ENCODE data around the gene KIF25.

The KIF25 gene

DNA sequence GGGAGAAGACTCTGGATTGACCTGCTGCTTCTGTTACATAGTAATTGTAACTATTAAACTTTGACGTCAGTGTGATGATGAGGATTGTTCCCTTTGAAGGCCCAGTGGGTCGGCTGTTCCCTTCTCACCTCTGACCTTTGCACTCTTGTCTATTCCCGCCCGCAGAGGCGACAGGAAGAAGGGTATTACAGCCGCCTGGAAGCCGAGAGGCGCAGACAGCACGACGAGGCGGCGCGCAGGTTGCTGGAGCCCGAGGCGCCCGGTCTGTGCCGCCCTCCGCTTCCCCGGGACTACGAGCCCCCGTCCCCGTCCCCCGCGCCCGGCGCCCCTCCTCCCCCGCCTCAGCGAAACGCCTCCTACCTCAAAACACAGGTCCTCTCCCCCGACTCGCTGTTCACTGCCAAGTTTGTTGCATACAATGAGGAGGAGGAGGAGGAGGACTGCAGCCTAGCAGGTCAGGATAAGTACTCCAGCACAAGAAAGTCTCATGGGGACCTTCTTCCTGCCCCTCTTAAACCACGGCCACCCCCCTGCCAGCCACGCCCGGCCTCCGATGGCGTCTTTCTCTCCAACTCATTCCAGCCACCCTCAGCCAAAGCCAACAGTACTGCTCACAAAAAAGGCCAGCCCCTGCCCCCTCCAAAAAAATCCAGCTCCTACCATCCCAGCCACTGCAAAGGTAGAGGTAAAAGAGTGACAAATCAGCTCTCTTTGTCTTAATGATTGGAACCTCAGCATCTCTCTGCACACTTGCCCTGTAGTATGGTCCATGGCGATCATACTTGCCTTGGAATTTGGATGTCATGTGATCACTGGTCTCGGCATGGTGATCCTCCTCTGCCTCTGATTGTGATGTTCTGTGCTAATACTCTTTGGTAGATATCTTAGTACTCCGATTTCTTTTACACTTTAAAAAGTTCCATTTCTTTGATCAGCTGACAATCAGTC, 31.6 kb upstream of the KIF25 start:
- peak overlapping the region; percentile 75 for H3K27ac ChIP-seq
- TF ChIP-seq, protein P1, sequence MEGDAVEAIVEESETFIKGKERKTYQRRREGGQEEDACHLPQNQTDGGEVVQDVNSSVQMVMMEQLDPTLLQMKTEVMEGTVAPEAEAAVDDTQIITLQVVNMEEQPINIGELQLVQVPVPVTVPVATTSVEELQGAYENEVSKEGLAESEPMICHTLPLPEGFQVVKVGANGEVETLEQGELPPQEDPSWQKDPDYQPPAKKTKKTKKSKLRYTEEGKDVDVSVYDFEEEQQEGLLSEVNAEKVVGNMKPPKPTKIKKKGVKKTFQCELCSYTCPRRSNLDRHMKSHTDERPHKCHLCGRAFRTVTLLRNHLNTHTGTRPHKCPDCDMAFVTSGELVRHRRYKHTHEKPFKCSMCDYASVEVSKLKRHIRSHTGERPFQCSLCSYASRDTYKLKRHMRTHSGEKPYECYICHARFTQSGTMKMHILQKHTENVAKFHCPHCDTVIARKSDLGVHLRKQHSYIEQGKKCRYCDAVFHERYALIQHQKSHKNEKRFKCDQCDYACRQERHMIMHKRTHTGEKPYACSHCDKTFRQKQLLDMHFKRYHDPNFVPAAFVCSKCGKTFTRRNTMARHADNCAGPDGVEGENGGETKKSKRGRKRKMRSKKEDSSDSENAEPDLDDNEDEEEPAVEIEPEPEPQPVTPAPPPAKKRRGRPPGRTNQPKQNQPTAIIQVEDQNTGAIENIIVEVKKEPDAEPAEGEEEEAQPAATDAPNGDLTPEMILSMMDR (conservative IDR thresholded peaks at IDR 0.05) = no peak

DNA sequence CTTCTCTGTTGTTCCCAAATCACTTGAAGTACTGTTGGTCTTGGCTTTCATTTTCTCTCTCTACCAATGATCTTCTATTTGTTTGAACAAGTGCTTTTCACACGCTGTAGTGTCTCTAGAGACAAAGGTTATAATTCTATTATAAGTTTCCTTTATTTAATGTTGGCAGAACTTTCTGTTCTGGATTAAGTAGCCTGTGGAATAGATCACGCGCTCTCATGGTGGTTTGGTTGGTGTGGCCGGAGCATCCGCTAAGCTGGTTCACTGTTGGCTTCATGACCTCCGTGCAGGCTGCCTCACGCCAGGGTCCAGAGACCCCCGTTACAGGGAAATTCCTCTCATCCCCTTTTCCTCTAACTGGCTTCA, 30.9 kb upstream of the KIF25 start:
- peak overlapping the region; percentile 75 for H3K27ac ChIP-seq
- TF ChIP-seq, protein P1 (conservative IDR thresholded peaks at IDR 0.05) = no peak

DNA sequence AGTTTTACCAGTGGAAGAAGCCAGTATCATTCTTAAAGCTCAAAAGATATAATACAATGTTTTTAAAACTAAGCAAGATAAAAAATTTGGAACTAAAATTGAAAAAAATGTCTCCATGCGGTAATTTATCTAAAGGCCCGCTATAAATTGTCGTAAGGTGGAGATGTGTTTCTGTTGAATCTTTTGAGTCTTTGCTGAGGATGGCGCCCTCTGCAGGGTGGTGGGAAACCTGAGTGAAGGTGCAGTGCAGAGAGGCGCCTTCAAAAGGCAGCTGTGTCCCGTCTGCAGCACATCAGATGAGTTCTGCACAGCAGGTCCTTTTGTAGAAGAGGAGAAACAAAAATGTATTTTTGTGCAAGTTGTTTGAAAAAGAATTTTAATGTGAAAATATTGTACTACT, 29.4 kb upstream of the KIF25 start:
- H3K27ac ChIP-seq = no peak overlapping the region
- TF ChIP-seq, protein P1 (conservative IDR thresholded peaks at IDR 0.05) = peak; percentile 58

DNA sequence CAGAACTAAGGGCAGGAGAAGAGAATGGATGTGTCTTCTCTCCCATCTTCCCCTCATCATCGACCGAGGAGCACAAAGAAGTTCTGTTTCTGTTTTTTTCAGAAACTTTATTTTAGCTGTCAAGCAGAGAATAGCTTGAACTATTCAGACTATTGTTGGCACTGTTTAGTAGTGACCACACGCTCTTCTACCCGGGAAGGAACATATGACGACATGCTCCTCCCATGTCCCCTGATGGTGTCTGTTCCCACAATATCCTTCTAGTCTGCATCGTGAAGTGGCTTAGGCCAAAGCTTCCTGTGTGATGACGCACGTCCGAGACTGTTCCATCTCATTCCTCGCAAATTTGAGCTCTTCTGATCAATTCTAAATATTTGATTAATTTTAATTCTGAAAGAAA, 27.2 kb upstream of the KIF25 start:
- no peak overlapping the region for H3K27ac ChIP-seq
- TF ChIP-seq, protein P1 (conservative IDR thresholded peaks at IDR 0.05) = no peak

DNA sequence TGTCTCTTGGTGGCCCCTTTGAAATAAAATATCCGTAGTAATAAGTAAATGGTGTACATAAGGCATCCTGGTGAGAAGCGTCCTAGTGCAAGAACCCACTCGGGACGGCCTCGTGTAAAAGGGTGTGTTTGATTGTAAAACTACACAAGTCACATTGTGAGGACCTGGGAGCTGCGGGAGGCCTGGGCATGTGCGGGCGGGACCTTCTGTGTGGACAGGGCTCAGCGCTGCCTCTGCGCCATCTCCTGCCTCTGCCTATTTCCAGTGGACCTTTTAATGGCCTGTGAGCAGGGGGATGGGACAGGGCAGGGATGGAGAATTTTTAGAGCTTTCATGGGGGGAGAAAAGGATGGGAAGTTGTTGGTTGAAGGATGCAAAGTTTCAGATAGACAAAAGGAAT, 25.3 kb upstream of the KIF25 start:
- H3K27ac ChIP-seq = no peak overlapping the region; the same call in 1 of the 2 replicates
- TF ChIP-seq, protein P1 (conservative IDR thresholded peaks at IDR 0.05) = no peak

DNA sequence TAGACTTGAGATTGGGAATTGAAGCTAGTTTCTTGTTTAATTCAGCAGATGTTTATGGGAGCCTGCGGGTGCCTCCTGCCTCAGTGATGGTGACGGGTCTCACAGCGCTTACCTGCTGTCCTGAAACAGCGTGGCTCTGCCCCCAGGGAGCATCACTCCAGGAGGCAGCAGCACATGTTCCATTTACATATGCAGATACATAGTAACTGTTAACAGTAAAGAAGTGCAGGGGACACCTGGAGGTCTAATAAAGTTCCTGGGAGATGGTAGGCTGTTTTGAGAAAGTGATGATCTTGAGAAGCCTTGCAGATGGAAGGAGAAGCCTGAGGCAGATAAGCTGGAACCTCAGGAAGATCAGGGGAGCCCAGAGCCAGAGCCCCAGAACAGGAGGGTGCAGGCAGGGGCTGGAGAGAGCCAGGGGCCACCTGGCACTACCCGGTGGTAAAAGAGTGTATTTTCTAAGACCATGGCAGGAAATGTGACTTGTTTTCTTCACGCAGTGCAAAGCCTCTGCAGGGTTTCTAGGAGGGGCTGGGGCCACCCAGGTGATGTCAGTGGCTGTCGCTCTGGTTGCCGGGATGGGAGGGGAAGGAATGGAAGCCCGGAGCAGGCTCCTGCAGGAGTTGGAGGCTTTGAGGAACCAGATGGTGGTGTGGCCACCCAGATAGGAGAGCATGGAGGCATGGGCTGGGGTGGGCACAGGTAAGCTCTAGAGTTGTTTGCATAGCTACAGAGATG, 24.2 kb upstream of the KIF25 start:
- H3K27ac ChIP-seq = no peak overlapping the region
- TF ChIP-seq, protein P1 (conservative IDR thresholded peaks at IDR 0.05) = no peak

DNA sequence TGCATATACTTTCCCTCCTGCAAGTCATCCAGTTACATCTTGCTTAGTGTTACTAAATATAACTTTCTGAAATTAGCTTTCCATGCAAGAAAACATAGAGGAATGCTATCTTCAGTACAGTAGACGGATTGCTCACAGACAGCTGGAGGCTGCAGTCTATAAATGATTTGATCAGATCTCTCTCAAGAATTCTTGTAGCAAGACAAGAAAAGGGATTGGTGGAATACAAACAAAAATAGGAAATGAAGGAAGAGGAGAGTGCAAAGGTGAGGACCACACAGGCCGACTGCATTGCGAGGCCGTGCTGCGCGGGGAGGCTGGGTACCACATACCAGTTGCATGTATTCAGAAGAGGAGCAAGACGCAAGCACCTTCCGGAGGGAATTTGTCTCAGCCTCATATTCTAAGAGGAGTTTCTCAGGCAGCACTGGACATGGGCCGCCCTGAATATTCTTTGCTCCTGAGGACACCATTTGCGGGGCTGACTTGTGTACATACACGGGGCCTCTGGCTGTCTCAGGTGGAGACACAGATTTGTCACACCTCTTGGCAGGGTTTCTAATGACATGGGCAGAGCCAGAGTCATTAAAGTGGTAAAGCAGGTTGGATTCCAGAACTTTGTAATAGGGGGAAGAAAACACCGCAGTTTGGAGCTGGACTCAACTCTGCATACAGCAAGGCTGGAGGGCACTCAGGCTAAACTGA, 22.7 kb upstream of the KIF25 start:
- TF ChIP-seq, protein P1 (conservative IDR thresholded peaks at IDR 0.05) = no peak
- peak overlapping the region; percentile 64 for H3K27ac ChIP-seq

Data from VCaP (cell line).